GM13977 (cell line): ENCODE measurements around the gene MTG1.

ENCODE experiments used
- DNase-seq: peaks from one replicate; pipeline ENCODE4 v3.0.0; 2012; ENCODE audit warnings: low spot score
- CTCF ChIP-seq: IDR thresholded peaks from 2 replicates; pipeline ENCODE4 v1.5.1; 2012; ENCODE audit warnings: mild to moderate bottlenecking, control low read depth; ENCODE audit not compliant: insufficient read depth; ENCODE audit errors: extremely low read depth, missing control alignments
- in situ Hi-C: fragments of 300-500 bp; cut with MboI; formaldehyde crosslinking; loops from one replicate; pipeline ENCODE4 v1.12.0; 2022; ENCODE audit warnings: low sequenced_read_pairs, low pct_unique_long_range_greater_than_20kb, mixed read lengths, inconsistent platforms; ENCODE audit not compliant: unreplicated experiment

The MTG1 gene

GRCh38 chr10:133442967-133443924, 49.3 kb downstream of the MTG1 start:
- in situ Hi-C loops = no loop called here
- DNase-seq = no peak
- TF ChIP-seq CTCF = no peak

- no peak for TF ChIP-seq CTCF
- in situ Hi-C loops = no loop called here
- DNase-seq = no peak
Measured at GRCh38 chr10:133444342-133445267, 50.6 kb downstream of the MTG1 start.

- in situ Hi-C loops = no loop called here
- no peak for TF ChIP-seq CTCF
- no peak for DNase-seq
Measured at GRCh38 chr10:133445268-133445732, 51.3 kb downstream of the MTG1 start.

GRCh38 chr10:133445751-133446708, 52.1 kb downstream of the MTG1 start:
- in situ Hi-C loops = no loop called here
- DNase-seq = no peak
- TF ChIP-seq CTCF = no peak

GRCh38 chr10:133446979-133447378, 53.0 kb downstream of the MTG1 start:
- in situ Hi-C loops = no loop called here
- no peak for DNase-seq
- TF ChIP-seq CTCF = no peak
